ENCODE data around the gene CDKAL1.

The CDKAL1 gene

GRCh38 chr6:21163110-21163837 lies 629.0 kb downstream of the CDKAL1 start:
- in situ Hi-C loops (cut with MboI; ENCODE audit: low pct_unique_long_range_greater_than_20kb, low sequenced_read_pairs, unreplicated experiment): no loop called here

GRCh38 chr6:21163838-21164180 lies 629.6 kb downstream of the CDKAL1 start:
- DNase-seq (ENCODE audit: low spot score): no peak
- TF ChIP-seq, protein P1, sequence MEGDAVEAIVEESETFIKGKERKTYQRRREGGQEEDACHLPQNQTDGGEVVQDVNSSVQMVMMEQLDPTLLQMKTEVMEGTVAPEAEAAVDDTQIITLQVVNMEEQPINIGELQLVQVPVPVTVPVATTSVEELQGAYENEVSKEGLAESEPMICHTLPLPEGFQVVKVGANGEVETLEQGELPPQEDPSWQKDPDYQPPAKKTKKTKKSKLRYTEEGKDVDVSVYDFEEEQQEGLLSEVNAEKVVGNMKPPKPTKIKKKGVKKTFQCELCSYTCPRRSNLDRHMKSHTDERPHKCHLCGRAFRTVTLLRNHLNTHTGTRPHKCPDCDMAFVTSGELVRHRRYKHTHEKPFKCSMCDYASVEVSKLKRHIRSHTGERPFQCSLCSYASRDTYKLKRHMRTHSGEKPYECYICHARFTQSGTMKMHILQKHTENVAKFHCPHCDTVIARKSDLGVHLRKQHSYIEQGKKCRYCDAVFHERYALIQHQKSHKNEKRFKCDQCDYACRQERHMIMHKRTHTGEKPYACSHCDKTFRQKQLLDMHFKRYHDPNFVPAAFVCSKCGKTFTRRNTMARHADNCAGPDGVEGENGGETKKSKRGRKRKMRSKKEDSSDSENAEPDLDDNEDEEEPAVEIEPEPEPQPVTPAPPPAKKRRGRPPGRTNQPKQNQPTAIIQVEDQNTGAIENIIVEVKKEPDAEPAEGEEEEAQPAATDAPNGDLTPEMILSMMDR (IDR thresholded peaks at IDR 0.05; ENCODE audit: extremely low read depth, insufficient read depth, missing control alignments): no peak
- in situ Hi-C loops (cut with MboI; ENCODE audit: low pct_unique_long_range_greater_than_20kb, low sequenced_read_pairs, unreplicated experiment): no loop called here

More at GRCh38 chr6:21163110-21163837, 629.0 kb downstream of the CDKAL1 start:
- TF ChIP-seq, protein P1 (IDR thresholded peaks at IDR 0.05; ENCODE audit: extremely low read depth, insufficient read depth, missing control alignments): no peak
- DNase-seq (ENCODE audit: low spot score): no peak

GRCh38 chr6:21164768-21165326 lies 630.6 kb downstream of the CDKAL1 start:
- TF ChIP-seq, protein P1 (IDR thresholded peaks at IDR 0.05; ENCODE audit: extremely low read depth, insufficient read depth, missing control alignments): no peak
- in situ Hi-C loops (cut with MboI; ENCODE audit: low pct_unique_long_range_greater_than_20kb, low sequenced_read_pairs, unreplicated experiment): no loop called here
- DNase-seq (ENCODE audit: low spot score): peak; percentile 28

- TF ChIP-seq, protein P1 (IDR thresholded peaks at IDR 0.05; ENCODE audit: extremely low read depth, insufficient read depth, missing control alignments): no peak
- DNase-seq (ENCODE audit: low spot score): peak; percentile 23
- in situ Hi-C loops (cut with MboI; ENCODE audit: low pct_unique_long_range_greater_than_20kb, low sequenced_read_pairs, unreplicated experiment): no loop called here
Measured at GRCh38 chr6:21166754-21167153, 632.5 kb downstream of the CDKAL1 start.

DNA sequence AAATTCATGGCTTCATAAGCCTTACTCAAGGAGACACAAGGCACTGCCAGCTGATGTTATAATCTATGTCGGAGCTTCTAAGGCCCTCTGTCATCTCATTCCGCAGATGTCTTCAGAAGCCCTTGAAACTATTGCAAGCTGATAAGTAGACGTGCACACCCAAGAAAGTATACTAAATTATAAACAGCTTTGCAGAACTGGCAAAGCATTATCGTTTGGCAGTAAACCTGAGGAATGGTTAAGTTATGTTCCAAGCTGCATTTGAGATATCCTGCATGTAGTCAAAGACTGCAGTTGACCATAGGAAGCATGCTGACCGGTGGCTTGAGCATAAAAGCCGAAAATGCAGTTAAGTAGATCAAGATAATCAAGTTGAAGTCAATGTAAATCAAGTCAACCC lies 633.5 kb downstream of the CDKAL1 start:
- TF ChIP-seq, protein P1 (IDR thresholded peaks at IDR 0.05; ENCODE audit: extremely low read depth, insufficient read depth, missing control alignments): no peak
- in situ Hi-C loops (cut with MboI; ENCODE audit: low pct_unique_long_range_greater_than_20kb, low sequenced_read_pairs, unreplicated experiment): no loop called here
- no peak for DNase-seq (ENCODE audit: low spot score)

GRCh38 chr6:21171801-21172200 lies 637.5 kb downstream of the CDKAL1 start:
- TF ChIP-seq, protein P1 (IDR thresholded peaks at IDR 0.05; ENCODE audit: extremely low read depth, insufficient read depth, missing control alignments): no peak
- in situ Hi-C loops (cut with MboI; ENCODE audit: low pct_unique_long_range_greater_than_20kb, low sequenced_read_pairs, unreplicated experiment): no loop called here
- no peak for DNase-seq (ENCODE audit: low spot score)
